ENCODE results near the gene NOL7. TPM values are rescaled to one million over a fixed set of nuclear protein-coding genes. Genes with fewer than 3 reads are reported as not detected.

NOL7 gene
- total and polyA plus RNA-seq, 4 donors: 25.6 to 43.0 (median 31.0) TPM

- no peak for DNase-seq (ENCODE audit: low spot score)
- no peaks in the 10 kb centered on the region for H3K9me3 ChIP-seq (ENCODE audit: control insufficient read depth in 4 of 4, low read length in 3 of 4)
- H3K27me3 ChIP-seq (ENCODE audit: control insufficient read depth in 4 of 4, insufficient read depth in 4 of 4, low read length in 3 of 4): no peaks in the 10 kb centered on the region
- no peak overlapping the region for H3K27ac ChIP-seq (ENCODE audit: low read depth in 1 of 2, low read length in 2 of 2)
- no peak overlapping the region for H3K9ac ChIP-seq (ENCODE audit: low read depth in 1 of 2, low read length in 2 of 2)
- 98% methylated on average over 1 of the region's 1 CpG for WGBS
- H3K36me3 ChIP-seq (ENCODE audit: control insufficient read depth in 4 of 4, insufficient read depth in 3 of 4, low read depth in 1 of 4, low read length in 3 of 4): peaks cover 2 to 19% (median 17%) of the 10 kb centered on the region in 4 donors
- no peak overlapping the region for H3K4me3 ChIP-seq (ENCODE audit: low read depth in 1 of 3, low read length in 3 of 3)
- TF ChIP-seq SP1 (IDR thresholded peaks at IDR 0.05) (no peak), FOXA1 (IDR thresholded peaks at IDR 0.05) (no peak), CTCF (IDR thresholded peaks at IDR 0.05; ENCODE audit: low read depth, low read length, missing input control) (no peak), GABPA (IDR thresholded peaks at IDR 0.05 in 1 of 2, conservative IDR thresholded peaks at IDR 0.05 in 1 of 2) (no peak), YY1 (IDR thresholded peaks at IDR 0.05) (no peak), ATF3 (IDR thresholded peaks at IDR 0.05) (no peak), EGR1 (IDR thresholded peaks at IDR 0.05; ENCODE audit: low read depth in 2 of 2) (no peak), FOXA2 (IDR thresholded peaks at IDR 0.05) (no peak), RAD21 (IDR thresholded peaks at IDR 0.05) (no peak), HNF4A (conservative IDR thresholded peaks at IDR 0.05) (no peak), REST (IDR thresholded peaks at IDR 0.05) (no peak)
- no peaks in the 10 kb centered on the region for H3K4me1 ChIP-seq (ENCODE audit: control insufficient read depth in 4 of 4, insufficient read depth in 4 of 4, low read length in 3 of 4)
These were observed 22.9 kb downstream of the NOL7 start for GRCh38 chr6:13638014-13638413.

- no peak for DNase-seq (ENCODE audit: low spot score)
- no peaks in the 10 kb centered on the region for H3K9me3 ChIP-seq (ENCODE audit: control insufficient read depth in 4 of 4, low read length in 3 of 4)
- 90% methylated on average over 4 of the region's 4 CpGs for whole genome bisulfite sequencing
- H3K4me3 ChIP-seq (ENCODE audit: low read depth in 1 of 3, low read length in 3 of 3): no peak overlapping the region
- no peaks in the 10 kb centered on the region for H3K27me3 ChIP-seq (ENCODE audit: control insufficient read depth in 4 of 4, insufficient read depth in 4 of 4, low read length in 3 of 4)
- no peak overlapping the region for H3K27ac ChIP-seq (ENCODE audit: low read depth in 1 of 2, low read length in 2 of 2)
- H3K9ac ChIP-seq (ENCODE audit: low read depth in 1 of 2, low read length in 2 of 2): no peak overlapping the region
- no peaks in the 10 kb centered on the region for H3K4me1 ChIP-seq (ENCODE audit: control insufficient read depth in 4 of 4, insufficient read depth in 4 of 4, low read length in 3 of 4)
- H3K36me3 ChIP-seq (ENCODE audit: control insufficient read depth in 4 of 4, insufficient read depth in 3 of 4, low read depth in 1 of 4, low read length in 3 of 4): peaks cover 2 to 23% (median 17%) of the 10 kb centered on the region in 4 donors
- TF ChIP-seq FOXA2 (IDR thresholded peaks at IDR 0.05): no peak
These were observed 23.5 kb downstream of the NOL7 start for GRCh38 chr6:13638626-13639025.

- no peaks in the 10 kb centered on the region for H3K4me1 ChIP-seq (ENCODE audit: control insufficient read depth in 4 of 4, insufficient read depth in 4 of 4, low read length in 3 of 4)
- no peaks in the 10 kb centered on the region for H3K27me3 ChIP-seq (ENCODE audit: control insufficient read depth in 4 of 4, insufficient read depth in 4 of 4, low read length in 3 of 4)
- DNase-seq (ENCODE audit: low spot score): no peak
- peaks cover 2 to 24% (median 17%) of the 10 kb centered on the region in 4 donors for H3K36me3 ChIP-seq (ENCODE audit: control insufficient read depth in 4 of 4, insufficient read depth in 3 of 4, low read depth in 1 of 4, low read length in 3 of 4)
- no peak overlapping the region for H3K9ac ChIP-seq (ENCODE audit: low read depth in 1 of 2, low read length in 2 of 2)
- 83% methylated on average over 5 of the region's 5 CpGs for WGBS
- H3K27ac ChIP-seq (ENCODE audit: low read depth in 1 of 2, low read length in 2 of 2): no peak overlapping the region
- no peak overlapping the region for H3K4me3 ChIP-seq (ENCODE audit: low read depth in 1 of 3, low read length in 3 of 3)
- no peaks in the 10 kb centered on the region for H3K9me3 ChIP-seq (ENCODE audit: control insufficient read depth in 4 of 4, low read length in 3 of 4)
- TF ChIP-seq SP1 (IDR thresholded peaks at IDR 0.05) (no peak), RXRA (IDR thresholded peaks at IDR 0.05) (no peak), ATF3 (IDR thresholded peaks at IDR 0.05) (no peak), FOXA1 (IDR thresholded peaks at IDR 0.05) (no peak), ZBTB33 (IDR thresholded peaks at IDR 0.05) (no peak), FOXA2 (IDR thresholded peaks at IDR 0.05) (no peak), GABPA (IDR thresholded peaks at IDR 0.05 in 1 of 2, conservative IDR thresholded peaks at IDR 0.05 in 1 of 2) (no peak), REST (IDR thresholded peaks at IDR 0.05) (no peak), HNF4A (conservative IDR thresholded peaks at IDR 0.05) (no peak), HNF4G (IDR thresholded peaks at IDR 0.05) (no peak), EGR1 (IDR thresholded peaks at IDR 0.05; ENCODE audit: low read depth in 2 of 2) (no peak)
These were observed 26.2 kb downstream of the NOL7 start for GRCh38 chr6:13641315-13641714.

Measured in liver (tissue), 9 donors.